GM13976 (cell line): ENCODE data around the gene VDR.

Source experiments
- DNase-seq: peaks from one replicate; pipeline ENCODE4 v3.0.0; 2012; ENCODE audit warnings: low spot score
- in situ Hi-C: fragments of 300-500 bp; cut with MboI; formaldehyde crosslinking; loops from one replicate; pipeline ENCODE4 v1.12.0; 2022; ENCODE audit warnings: low sequenced_read_pairs, mixed read lengths, inconsistent platforms; ENCODE audit not compliant: unreplicated experiment
- TF ChIP-seq, protein P1 (sequence below): IDR thresholded peaks from 2 replicates; pipeline ENCODE4 v1.5.1; 2012; ENCODE audit warnings: borderline replicate concordance, mild to moderate bottlenecking; ENCODE audit not compliant: insufficient read depth; ENCODE audit errors: extremely low read depth, missing control alignments, control extremely low read depth

VDR gene

DNA sequence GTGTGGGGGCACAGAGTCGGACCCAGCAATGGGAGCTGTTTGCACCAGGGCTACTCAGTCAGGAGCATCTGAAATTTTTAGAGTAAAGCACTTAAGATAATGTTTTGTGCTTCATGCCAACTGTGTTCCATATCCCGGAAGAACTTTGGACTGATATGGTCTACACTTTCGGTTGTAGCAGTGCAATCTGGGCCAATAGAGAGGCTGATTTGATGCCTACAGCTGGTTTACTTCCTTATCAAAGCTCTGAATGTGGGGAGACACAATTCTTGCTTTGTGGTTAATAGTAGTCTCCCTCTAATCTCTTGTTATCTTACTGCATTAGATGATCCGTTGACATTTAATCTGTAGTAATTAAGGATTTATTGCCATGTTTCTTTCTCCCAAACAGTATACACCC lies 7.8 kb upstream of the VDR start:
- DNase-seq, result no peak
- TF ChIP-seq, protein P1, sequence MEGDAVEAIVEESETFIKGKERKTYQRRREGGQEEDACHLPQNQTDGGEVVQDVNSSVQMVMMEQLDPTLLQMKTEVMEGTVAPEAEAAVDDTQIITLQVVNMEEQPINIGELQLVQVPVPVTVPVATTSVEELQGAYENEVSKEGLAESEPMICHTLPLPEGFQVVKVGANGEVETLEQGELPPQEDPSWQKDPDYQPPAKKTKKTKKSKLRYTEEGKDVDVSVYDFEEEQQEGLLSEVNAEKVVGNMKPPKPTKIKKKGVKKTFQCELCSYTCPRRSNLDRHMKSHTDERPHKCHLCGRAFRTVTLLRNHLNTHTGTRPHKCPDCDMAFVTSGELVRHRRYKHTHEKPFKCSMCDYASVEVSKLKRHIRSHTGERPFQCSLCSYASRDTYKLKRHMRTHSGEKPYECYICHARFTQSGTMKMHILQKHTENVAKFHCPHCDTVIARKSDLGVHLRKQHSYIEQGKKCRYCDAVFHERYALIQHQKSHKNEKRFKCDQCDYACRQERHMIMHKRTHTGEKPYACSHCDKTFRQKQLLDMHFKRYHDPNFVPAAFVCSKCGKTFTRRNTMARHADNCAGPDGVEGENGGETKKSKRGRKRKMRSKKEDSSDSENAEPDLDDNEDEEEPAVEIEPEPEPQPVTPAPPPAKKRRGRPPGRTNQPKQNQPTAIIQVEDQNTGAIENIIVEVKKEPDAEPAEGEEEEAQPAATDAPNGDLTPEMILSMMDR, result no peak
- in situ Hi-C loops, result no loop called here

DNA sequence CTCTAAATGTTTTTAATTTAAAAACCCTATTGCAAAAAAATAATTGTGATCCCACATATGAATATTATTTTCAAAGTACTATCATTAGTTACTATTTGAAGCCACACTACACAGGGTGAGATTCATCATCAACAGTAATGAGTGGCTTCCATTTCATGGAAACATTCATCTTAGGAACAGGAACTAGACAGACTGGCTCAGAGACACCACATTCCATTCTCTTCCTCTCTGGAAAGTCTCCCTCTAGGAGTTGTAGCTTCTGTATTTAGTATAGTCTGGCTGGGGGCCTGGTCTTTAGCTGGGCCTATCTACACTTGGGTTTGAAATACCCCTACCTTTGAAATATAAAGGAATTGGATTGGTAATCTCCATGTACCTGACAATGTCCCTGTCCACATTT lies 6.2 kb upstream of the VDR start:
- TF ChIP-seq, protein P1, result no peak

DNA sequence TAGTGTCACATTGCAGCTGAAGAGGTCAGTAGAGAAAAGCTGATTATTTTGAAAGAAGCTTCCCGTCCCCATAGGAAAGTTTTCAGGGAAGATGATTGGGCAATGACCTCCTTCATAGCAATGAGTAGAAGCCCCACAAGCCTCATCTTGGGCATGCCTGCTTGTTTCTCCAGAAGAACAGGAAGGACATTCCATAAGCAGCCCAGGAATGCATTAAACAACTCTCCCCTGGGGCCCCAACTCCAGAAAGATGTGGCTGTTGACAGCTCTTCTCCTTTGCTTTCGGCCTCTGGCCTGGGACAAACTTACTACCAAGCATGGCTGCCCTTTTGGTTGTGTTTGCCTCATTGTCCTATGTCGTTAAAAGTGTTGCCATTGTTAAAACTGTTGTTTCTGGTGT lies 5.7 kb upstream of the VDR start:
- in situ Hi-C loops, result no loop called here
- TF ChIP-seq, protein P1, result no peak
- no peak for DNase-seq

More for the DNA sequence above, 6.2 kb upstream of the VDR start:
- in situ Hi-C loops, result no loop called here
- no peak for DNase-seq

DNA sequence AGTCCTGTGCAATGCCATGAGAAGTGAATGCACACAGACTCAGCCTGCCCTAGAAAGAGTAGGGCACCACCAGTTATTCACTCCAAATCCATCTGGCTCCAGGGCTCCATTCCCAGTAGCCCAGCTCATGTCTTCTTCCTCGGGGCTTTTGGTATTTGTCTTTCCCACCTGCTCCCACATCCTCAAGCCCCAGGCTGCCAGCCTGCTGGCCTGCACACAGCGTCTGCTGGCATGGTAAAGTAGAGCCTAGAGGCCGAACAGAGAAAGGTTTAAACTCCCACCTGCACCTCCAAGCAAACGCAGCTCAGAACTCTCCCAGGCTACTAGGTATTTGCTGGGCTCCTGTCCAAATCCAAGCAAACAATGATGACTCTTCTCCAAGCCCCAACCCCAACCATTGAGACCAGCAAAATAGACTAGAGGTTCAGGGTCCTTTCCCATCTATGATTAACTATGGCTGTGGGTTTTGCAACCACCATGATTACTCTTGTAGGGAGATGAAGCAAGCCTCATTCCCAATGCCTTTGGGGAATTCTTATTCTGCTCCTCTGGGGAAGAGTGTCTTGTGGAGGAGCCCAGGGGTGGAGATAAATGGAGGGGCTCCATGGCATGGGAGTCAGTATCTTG lies 5.2 kb upstream of the VDR start:
- TF ChIP-seq, protein P1, result no peak
- in situ Hi-C loops, result no loop called here

DNA sequence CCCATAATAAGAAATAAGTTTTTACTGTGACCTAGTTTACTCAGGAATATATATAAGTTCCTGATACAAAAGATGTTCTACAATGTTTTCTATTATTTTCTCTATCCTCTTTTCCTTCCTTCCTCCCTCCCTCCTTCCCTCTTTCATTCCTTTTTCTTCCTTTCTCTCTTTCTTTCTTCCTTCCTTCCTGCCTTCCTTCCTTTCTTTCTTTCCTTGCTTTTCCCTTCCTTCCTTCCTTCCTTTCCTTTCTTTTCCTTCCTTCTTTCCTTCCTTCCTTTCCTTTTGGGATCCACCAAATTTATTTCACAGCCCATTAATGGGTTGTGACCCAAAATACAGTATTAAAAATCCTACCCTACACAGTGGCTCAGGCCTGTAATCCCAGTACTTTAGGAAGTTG lies 3.9 kb upstream of the VDR start:
- TF ChIP-seq, protein P1, result no peak
- no peak for DNase-seq
- in situ Hi-C loops, result no loop called here

More for the DNA sequence above, 5.2 kb upstream of the VDR start:
- no peak for DNase-seq

DNA sequence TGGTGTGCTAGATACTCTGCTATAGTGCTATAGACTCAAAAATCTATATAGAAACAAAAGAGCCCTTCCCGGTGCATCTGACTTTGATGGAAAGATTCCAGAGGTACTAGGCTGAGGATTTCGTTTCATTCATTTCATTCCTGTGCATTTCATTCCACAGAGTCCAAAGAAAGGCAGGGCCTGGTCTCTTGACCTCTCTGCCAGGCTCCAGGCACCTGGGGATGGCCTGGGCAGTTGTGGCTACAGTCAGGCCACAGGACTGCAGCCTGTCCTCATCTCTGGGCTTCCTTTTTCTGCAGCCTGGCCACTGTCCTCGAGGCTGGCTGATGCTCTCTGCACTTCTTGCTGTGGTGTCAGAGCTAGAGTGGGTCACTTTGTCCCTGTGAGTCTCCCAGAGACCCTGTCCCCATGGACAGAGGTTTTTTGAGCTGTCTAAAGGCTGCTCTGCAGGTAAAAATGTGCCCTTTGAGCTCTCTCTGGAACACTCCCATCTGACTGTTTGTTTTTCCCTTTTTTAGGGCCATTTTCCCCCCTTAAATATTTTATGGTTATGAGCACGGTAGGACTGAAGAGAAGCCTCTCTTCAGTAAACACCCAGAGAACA lies 3.2 kb upstream of the VDR start:
- in situ Hi-C loops, result no loop called here
- TF ChIP-seq, protein P1, result no peak
- DNase-seq, result no peak
